Motor neuron (in vitro differentiated cells): Measurements from ENCODE around the gene SUPV3L1. TPM values are rescaled to one million over a fixed set of nuclear protein-coding genes. Genes with fewer than 3 reads are reported as not detected.
"Not testable (repeated sequence)": the region's sequence is repeated elsewhere in the genome, so short reads cannot be mapped to it uniquely, and the experiment has no call there.

ENCODE experiments used
- ATAC-seq, 8 experiments: fragments of 200-7000 bp; cut with Tn5 transposase; replicated peaks in 6 of 8; 2 replicates each; pipeline ENCODE4 v1.8.0; 2021; ENCODE audit warnings: mild to moderate bottlenecking in 8 of 8, moderate library complexity in 8 of 8
- H3K27ac ChIP-seq, 2 donors: fragments of 250-450 bp; sonication (Bioruptor Pico); 2 replicates each; pipeline ENCODE4 v1.9.0; 2021; ENCODE audit warnings: antibody characterized with exemption in 2 of 2, mild to moderate bottlenecking in 2 of 2, moderate library complexity in 1 of 2
- H3K4me1 ChIP-seq, 2 donors: fragments of 250-450 bp; sonication (Bioruptor Pico); replicated peaks in 1 of 2; 2 replicates each; pipeline ENCODE4 v1.6.1; 2021; ENCODE audit warnings: antibody characterized with exemption in 2 of 2, mild to moderate bottlenecking in 2 of 2, moderate library complexity in 1 of 2
- H3K4me3 ChIP-seq, 5 donors: fragments of 250-450 bp; sonication (Bioruptor Pico); 2 replicates each; pipeline ENCODE4 v1.9.0; 2021; ENCODE audit warnings: antibody characterized with exemption in 5 of 5, mild to moderate bottlenecking in 5 of 5, moderate library complexity in 4 of 5
- WGBS, 10 experiments: fragments of 450-650 bp; shearing (Covaris generic); methylation state at CpG; one replicate each; pipeline ENCODE4 v1.0.0; 2022; 5-methylcytosine and 5-hydroxymethylcytosine counted together
- in situ Hi-C, 9 experiments: fragments of 400-800 bp; cut with MboI; loops; one replicate each; pipeline ENCODE4 v1.15.0; 2021; ENCODE audit warnings: low sequenced_read_pairs in 9 of 9, low pct_unique_long_range_greater_than_20kb in 2 of 9; ENCODE audit not compliant: unreplicated experiment in 9 of 9
- total RNA-seq, 8 experiments: library from RNA; unstranded; fragments of 300-600 nt; gene quantifications; 2 replicates each; pipeline versions ENCODE4 v1.2.3 to v1.2.4, GENCODE V29; 2022

The SUPV3L1 gene
- total RNA-seq = 10 to 100 TPM; 25.3 to 67.5 (median 37.4) TPM

DNA sequence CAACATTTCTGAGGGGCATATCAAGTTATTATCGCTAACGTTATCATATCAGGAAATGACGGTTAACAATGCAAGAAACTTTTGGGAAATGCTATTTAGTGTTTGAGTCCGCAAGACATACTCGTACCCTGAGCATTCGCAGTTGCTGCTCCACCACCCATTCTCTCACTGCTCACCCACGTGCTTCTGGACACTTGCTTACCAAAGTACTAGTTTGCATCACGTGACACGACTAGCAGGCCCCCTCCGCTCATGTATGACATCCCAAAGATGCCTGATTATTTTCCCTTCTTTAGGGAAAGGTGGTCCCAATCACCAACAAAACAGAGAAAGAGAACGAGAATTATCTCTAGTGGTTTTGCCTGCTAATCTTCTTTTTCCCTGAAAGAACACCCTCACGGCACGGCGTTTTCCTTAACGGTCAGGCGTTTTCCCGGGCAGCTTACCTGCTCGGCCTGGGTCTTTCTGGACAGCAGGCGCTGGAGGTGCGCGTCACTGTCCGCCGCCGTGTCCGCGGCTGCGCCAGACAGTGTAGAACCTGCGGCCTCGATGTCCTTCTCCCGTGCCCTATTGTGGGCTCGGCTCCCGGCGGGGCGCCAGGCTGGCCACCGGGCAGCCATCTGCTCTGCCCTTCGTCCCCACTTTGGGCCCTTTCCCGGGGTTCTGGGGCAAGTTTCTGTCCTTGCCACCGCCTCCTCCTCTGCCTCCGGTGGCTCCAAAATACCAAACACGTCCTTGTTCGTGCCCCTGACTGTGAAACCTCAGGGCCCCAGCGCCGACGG is at the start of gene SUPV3L1:
SUPV3L1 (plus strand) TSS at position 492 of the 782 bp plus-strand sequence; CDS start at position 550, 58 bp downstream.
- WGBS, 10 experiments = 0 to 5% (median 1%) methylated on average over 3 to 13 of the region's 44 CpGs
- peaks cover 5 to 7% of the 10 kb centered on the region in 2 donors for H3K4me1 ChIP-seq
- in situ Hi-C loops = no loop called here
- peak within 1 kb of the TSS; percentile 46 to 98 (median 80) for H3K4me3 ChIP-seq
- ATAC-seq = peak; percentile 89 to 94 (median 91)
- H3K27ac ChIP-seq = peak within 1 kb of the TSS; percentile 98

GRCh38 chr10:69130251-69130650 is 49.8 kb upstream of the SUPV3L1 start:
- no peak overlapping the region for H3K4me3 ChIP-seq
- ATAC-seq = no peak
- in situ Hi-C loops = no loop called here
- peaks cover 3 to 6% of the 10 kb centered on the region in 2 donors for H3K4me1 ChIP-seq
- no peak overlapping the region for H3K27ac ChIP-seq
- WGBS, 10 experiments = 0 to 100% (median 67%) methylated on average over 1 to 2 of the region's 2 CpGs; no CpG with 5 or more reads in 1 of the 10 experiments

- 56 to 100% (median 100%) methylated on average over 1 to 2 of the region's 2 CpGs; no CpG with 5 or more reads in 2 of the 10 experiments for WGBS, 10 experiments
- no peak for ATAC-seq
- Histone ChIP-seq H3K27ac (no peak overlapping the region), H3K4me1 (no peaks in the 10 kb centered on the region), H3K4me3 (no peak overlapping the region)
- in situ Hi-C loops = no loop called here
These were observed 40.1 kb upstream of the SUPV3L1 start for GRCh38 chr10:69139961-69140360.

DNA sequence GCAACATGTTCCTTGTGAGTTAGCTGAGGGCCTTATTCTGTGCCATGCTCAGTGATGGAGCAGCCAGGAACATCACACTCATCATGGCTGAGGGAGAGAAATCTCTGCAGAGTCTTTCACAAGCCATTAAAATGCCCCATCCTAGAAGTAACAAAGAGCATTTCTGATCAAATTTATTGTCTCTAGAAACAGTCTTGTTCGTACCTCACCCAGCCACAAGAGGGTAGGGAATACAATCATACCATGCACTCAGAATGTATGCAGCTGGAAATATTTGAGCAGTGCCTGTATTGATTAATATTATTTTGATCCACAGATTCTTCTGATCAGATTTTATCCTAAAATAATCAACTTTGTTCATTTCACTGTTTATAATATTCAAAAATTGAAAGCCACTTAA is 38.7 kb upstream of the SUPV3L1 start:
- Histone ChIP-seq H3K27ac (no peak overlapping the region), H3K4me1 (no peaks in the 10 kb centered on the region), H3K4me3 (no peak overlapping the region)
- WGBS, 10 experiments = 56 to 92% (median 86%) methylated on average over 1 of the region's 1 CpG; no CpG with 5 or more reads in 5 of the 10 experiments
- no peak for ATAC-seq
- in situ Hi-C loops = no loop called here

DNA sequence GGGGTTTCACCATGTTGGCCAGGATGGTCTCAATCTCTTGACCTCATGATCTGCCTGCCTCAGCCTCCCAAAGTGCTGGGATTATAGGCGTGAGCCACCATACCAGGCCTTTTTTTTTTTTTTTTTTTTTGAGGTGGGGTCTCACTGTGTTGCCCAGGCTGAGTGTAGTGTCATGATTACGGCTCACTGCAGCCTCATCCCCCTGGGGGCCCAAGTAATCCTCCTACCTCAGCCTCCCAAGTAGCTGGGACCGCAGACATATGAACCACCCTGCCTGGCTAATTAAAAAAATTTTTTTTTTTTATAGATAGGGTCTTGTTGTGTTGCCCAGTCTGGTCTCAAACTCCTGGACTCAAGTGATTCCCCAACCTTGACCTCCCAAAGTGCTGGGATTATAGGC is 38.0 kb upstream of the SUPV3L1 start:
- H3K4me3 ChIP-seq, in situ Hi-C loops, H3K4me1 ChIP-seq, ATAC-seq, H3K27ac ChIP-seq: not testable (repeated sequence)
- WGBS, 10 experiments = 100% methylated on average over 1 of the region's 3 CpGs; no CpG with 5 or more reads in 7 of the 10 experiments

DNA sequence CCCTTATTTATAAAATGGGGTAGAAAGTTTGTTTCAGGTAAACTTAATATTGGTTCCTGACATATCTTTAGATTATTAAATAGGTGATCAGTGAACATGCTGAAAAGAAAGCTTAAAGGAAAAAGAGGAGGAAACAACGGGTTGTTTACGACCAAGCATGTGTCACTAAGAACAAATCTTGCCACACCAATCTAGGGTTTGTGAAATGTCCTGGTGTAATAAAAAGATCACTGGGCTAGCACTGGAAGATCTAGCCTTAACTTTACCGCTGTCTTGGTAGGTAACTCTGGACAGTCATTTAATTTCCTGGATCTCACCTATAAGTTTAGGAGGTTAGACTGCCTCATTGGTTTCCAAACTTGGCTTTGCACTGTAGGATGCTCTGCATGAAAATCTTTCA is 37.1 kb upstream of the SUPV3L1 start:
- no peak for ATAC-seq
- WGBS, 10 experiments = 0 to 100% (median 67%) methylated on average over 1 to 3 of the region's 3 CpGs; no CpG with 5 or more reads in 1 of the 10 experiments
- Histone ChIP-seq H3K4me3 (no peak overlapping the region), H3K27ac (no peak overlapping the region), H3K4me1 (no peaks in the 10 kb centered on the region)
- in situ Hi-C loops = no loop called here

- ATAC-seq = no peak
- Histone ChIP-seq H3K4me1 (no peaks in the 10 kb centered on the region), H3K27ac (no peak overlapping the region), H3K4me3 (no peak overlapping the region)
- WGBS, 10 experiments = 83 to 100% (median 88%) methylated on average over 1 of the region's 1 CpG; no CpG with 5 or more reads in 5 of the 10 experiments
- in situ Hi-C loops = no loop called here
These were observed 34.7 kb upstream of the SUPV3L1 start for GRCh38 chr10:69145329-69145728.

DNA sequence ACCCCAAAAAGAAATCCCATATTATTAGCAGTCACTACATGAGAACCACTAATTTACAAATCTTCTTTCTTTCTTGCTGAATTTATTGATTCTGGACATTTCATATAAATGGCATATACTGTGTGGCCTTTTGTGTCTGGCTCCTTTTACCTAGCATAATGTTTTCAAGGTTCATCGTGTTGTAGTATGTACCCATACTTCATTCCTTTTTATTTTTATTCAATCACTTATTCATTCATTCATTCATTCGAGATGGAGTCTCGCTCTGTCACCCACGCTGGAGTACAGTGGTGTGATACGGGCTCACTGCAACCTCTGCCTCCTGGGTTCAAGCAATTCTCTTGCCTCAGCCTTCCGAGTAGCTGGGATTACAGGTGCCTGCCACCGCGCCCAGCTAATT is 34.2 kb upstream of the SUPV3L1 start:
- in situ Hi-C loops = no loop called here
- 92 to 100% (median 96%) methylated on average over 3 to 6 of the region's 8 CpGs; no CpG with 5 or more reads in 1 of the 10 experiments for WGBS, 10 experiments

DNA sequence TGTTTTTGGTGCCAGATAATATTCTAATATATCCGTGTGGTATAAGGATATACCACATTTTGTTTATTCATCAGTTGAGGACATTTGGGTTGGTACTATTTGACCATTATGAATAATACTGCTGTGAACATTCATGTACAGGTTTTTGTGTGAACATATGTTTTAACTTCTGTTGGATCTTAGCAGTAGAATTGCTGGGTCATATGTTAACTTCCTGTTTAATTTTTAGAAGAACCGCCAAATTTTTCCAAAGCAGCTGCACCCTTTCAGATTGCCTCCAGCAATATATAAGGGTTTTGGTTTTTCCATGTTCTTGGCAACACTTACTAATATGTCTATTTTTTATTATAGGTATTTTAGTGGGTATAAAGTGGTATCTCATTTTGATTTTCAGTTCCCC is 33.3 kb upstream of the SUPV3L1 start:
- H3K4me3 ChIP-seq = no peak overlapping the region
- no peak overlapping the region for H3K27ac ChIP-seq
- H3K4me1 ChIP-seq = no peaks in the 10 kb centered on the region
- in situ Hi-C loops = no loop called here
- ATAC-seq = no peak
- WGBS, 10 experiments = 0 to 100% (median 94%) methylated on average over 1 to 2 of the region's 2 CpGs; no CpG with 5 or more reads in 1 of the 10 experiments

More for the DNA sequence above, 34.2 kb upstream of the SUPV3L1 start:
- no peak overlapping the region for H3K4me3 ChIP-seq
- no peak overlapping the region for H3K27ac ChIP-seq
- no peak for ATAC-seq
- no peaks in the 10 kb centered on the region for H3K4me1 ChIP-seq

DNA sequence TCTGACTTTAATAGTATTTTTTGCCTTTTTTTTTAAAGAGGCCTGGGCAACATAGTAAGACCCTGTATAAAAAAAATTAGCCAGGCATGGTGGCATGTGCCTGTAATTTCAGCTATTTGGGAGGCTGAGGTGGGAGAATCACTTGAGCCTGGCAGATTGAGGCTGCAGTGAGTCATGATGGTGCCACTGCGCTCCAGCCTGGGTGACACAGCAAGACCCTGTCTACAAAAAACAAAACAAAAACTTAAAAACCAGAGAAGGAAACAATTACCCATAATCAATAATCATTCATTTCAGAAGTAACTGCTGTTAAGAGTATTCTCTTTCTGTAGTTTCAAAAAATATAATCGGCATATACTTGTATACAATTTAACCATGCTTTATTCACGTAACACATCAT is 28.1 kb upstream of the SUPV3L1 start:
- ATAC-seq = no peak
- no peaks in the 10 kb centered on the region for H3K4me1 ChIP-seq
- in situ Hi-C loops = no loop called here
- no peak overlapping the region for H3K27ac ChIP-seq
- H3K4me3 ChIP-seq = no peak overlapping the region
- 72 to 100% (median 99%) methylated on average over 1 to 3 of the region's 3 CpGs for WGBS, 10 experiments

- Histone ChIP-seq H3K4me1 (no peaks in the 10 kb centered on the region), H3K4me3 (no peak overlapping the region), H3K27ac (no peak overlapping the region)
- peak in 1 of 8 experiments; percentile 26 for ATAC-seq
- in situ Hi-C loops = no loop called here
- 57 to 100% (median 87%) methylated on average over 1 to 5 of the region's 6 CpGs; no CpG with 5 or more reads in 2 of the 10 experiments for WGBS, 10 experiments
These were observed 26.8 kb upstream of the SUPV3L1 start for GRCh38 chr10:69153227-69153626.

- WGBS, 10 experiments = 79 to 100% (median 96%) methylated on average over 1 to 2 of the region's 2 CpGs; no CpG with 5 or more reads in 4 of the 10 experiments
- H3K4me3 ChIP-seq = no peak overlapping the region
- H3K4me1 ChIP-seq = no peaks in the 10 kb centered on the region
- H3K27ac ChIP-seq = no peak overlapping the region
- ATAC-seq = no peak
- in situ Hi-C loops = no loop called here
These were observed 19.2 kb upstream of the SUPV3L1 start for GRCh38 chr10:69160809-69161241.

- WGBS, 10 experiments = 87 to 100% (median 95%) methylated on average over 1 to 4 of the region's 4 CpGs; no CpG with 5 or more reads in 3 of the 10 experiments
- in situ Hi-C loops = no loop called here
These were observed 11.5 kb upstream of the SUPV3L1 start for GRCh38 chr10:69168493-69168892.

More at GRCh38 chr10:69168493-69168892, 11.5 kb upstream of the SUPV3L1 start:
- Histone ChIP-seq H3K4me3 (no peak overlapping the region), H3K27ac (no peak overlapping the region), H3K4me1 (no peaks in the 10 kb centered on the region)
- ATAC-seq = no peak
